ENCODE results near the gene SORCS2.

DNA sequence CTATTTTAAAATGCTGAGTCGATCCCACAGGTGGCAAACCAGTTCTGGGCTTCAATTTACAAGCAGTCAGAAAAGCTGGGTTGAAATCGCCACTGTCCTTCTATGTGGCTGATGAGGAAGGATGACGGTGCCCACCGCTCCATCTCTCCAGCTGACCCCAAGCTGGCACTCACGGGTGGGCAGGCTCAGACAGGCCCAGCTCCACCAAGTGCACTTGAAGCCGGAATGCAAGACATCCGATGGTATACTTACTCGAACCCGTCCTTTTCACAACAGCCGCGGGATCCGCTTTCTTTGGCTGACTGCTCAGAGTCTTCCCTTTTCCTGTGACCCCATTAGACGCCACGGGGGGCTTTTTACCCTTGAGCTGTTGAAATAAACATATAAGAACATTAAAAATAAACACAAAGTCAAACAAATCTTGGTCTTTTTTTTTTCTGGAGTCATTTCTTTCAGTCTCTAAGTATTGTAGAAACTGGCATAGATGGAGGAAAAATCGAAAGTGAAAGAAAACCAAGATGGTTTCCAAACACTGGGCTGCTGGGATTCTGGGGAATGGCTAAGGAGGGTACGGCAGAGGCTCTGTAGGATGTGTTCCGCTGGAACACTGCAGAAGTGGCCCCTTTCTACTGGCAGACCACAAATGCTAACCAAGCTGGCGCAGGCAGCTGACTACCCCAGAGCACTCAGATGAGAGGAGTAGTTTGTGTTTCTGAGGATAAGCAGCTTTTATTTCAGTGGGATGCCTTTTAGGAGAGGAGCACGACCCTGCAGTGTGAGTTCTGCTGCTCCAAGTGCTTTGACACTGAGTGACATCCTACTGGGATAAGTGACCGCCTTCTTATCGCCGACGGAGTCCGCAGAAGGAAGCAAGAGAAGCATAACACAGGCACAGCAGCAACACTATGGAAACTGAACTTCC is 586.4 kb downstream of the SORCS2 start:
- TF ChIP-seq, protein P1, sequence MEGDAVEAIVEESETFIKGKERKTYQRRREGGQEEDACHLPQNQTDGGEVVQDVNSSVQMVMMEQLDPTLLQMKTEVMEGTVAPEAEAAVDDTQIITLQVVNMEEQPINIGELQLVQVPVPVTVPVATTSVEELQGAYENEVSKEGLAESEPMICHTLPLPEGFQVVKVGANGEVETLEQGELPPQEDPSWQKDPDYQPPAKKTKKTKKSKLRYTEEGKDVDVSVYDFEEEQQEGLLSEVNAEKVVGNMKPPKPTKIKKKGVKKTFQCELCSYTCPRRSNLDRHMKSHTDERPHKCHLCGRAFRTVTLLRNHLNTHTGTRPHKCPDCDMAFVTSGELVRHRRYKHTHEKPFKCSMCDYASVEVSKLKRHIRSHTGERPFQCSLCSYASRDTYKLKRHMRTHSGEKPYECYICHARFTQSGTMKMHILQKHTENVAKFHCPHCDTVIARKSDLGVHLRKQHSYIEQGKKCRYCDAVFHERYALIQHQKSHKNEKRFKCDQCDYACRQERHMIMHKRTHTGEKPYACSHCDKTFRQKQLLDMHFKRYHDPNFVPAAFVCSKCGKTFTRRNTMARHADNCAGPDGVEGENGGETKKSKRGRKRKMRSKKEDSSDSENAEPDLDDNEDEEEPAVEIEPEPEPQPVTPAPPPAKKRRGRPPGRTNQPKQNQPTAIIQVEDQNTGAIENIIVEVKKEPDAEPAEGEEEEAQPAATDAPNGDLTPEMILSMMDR (IDR thresholded peaks at IDR 0.05 in 4 of 5, conservative IDR thresholded peaks at IDR 0.05 in 1 of 5) = no peak
- TF ChIP-seq POLR2A (IDR thresholded peaks at IDR 0.05) = no peak

All from gastrocnemius medialis (tissue), 4 donors.